ENCODE measurements around the gene TSPAN9. TPM values are rescaled to one million over a fixed set of nuclear protein-coding genes. Genes with fewer than 3 reads are reported as not detected.

The TSPAN9 gene
- total and polyA plus RNA-seq, 2 experiments from 2014 or later = 6.0 to 31.5 TPM

- TF ChIP-seq ZNF462 (CRISPR knock-in tag; IDR thresholded peaks at IDR 0.05) (no peak), ZNF331 (CRISPR knock-in tag; IDR thresholded peaks at IDR 0.05; ENCODE audit: low read depth) (no peak), EZH2 (IDR thresholded peaks at IDR 0.05; ENCODE audit: low read depth, unreplicated experiment) (no peak)
Measured at GRCh38 chr12:3281588-3282383, 204.6 kb downstream of the TSPAN9 start (continued).

- Histone ChIP-seq H2AFZ (no peak overlapping the region), H3K27ac (ENCODE audit: low read depth) (no peak overlapping the region), H3F3A (replicated peaks; ENCODE audit: low read depth) (no peaks in the 10 kb centered on the region), H3K36me3 (ENCODE audit: insufficient read depth) (no peaks in the 10 kb centered on the region), H3K4me1 (ENCODE audit: insufficient read depth) (peaks cover 14% of the 10 kb centered on the region; the same call in 1 of the 2 replicates), H3K4me2 (no peak overlapping the region), H3K79me2 (replicated peaks; ENCODE audit: insufficient read depth) (no peaks in the 10 kb centered on the region), H4K20me1 (replicated peaks; ENCODE audit: insufficient read depth) (no peaks in the 10 kb centered on the region), H3K4me3 (no peak overlapping the region), H3K9me2 (ENCODE audit: insufficient read depth) (no peaks in the 10 kb centered on the region), H3K27me3 (ENCODE audit: insufficient read depth) (no peaks in the 10 kb centered on the region)
- ATAC-seq (no peak), DNase-seq (ENCODE audit: low spot score) (no peak)
- H3K36me3 Mint-ChIP-seq (ENCODE audit: low read depth) = no peaks in the 10 kb centered on the region
- peaks cover 9% of the 10 kb centered on the region for H3K27me3 Mint-ChIP-seq (ENCODE audit: insufficient read depth, low read depth, poor library complexity)
- no peak overlapping the region; the same call in 1 of the 2 replicates for H3K27ac Mint-ChIP-seq
- H3K9me3 Mint-ChIP-seq = no peaks in the 10 kb centered on the region
- H3K4me3 Mint-ChIP-seq = no peak overlapping the region
- peaks cover 34% of the 10 kb centered on the region for H3K4me1 Mint-ChIP-seq
- no peak for TF ChIP-seq EZH2phosphoT487 (IDR thresholded peaks at IDR 0.05; ENCODE audit: unreplicated experiment)
- TF ChIP-seq CREB1 (CRISPR knock-in tag; IDR thresholded peaks at IDR 0.05; ENCODE audit: low read depth) = no peak
- TF ChIP-seq ZNF462 (CRISPR knock-in tag; IDR thresholded peaks at IDR 0.05) = no peak
- TF ChIP-seq ZNF114 (CRISPR knock-in tag; IDR thresholded peaks at IDR 0.05) = no peak
Measured at GRCh38 chr12:3282384-3282670, 205.1 kb downstream of the TSPAN9 start.
